ENCODE results near the gene NAV2. TPM values are rescaled to one million over a fixed set of nuclear protein-coding genes. Genes with fewer than 3 reads are reported as not detected.

The NAV2 gene
- polyA plus RNA-seq, 3 donors, result not detected

- H3K9me3 Mint-ChIP-seq, result peaks cover 0 to 1% (median 0%) of the 10 kb centered on the region in 7 donors
- no peaks in the 10 kb centered on the region for H3K4me1 Mint-ChIP-seq
- Histone ChIP-seq H3K27me3 (ENCODE audit: control insufficient read depth in 2 of 2, insufficient read depth in 2 of 2, low read length in 2 of 2) (peaks cover 11 to 12% of the 10 kb centered on the region in 2 donors), H4K20me1 (ENCODE audit: insufficient read depth, low read length) (no peaks in the 10 kb centered on the region), H3K79me2 (ENCODE audit: insufficient read depth, low read length) (no peaks in the 10 kb centered on the region), H3K27ac (ENCODE audit: low read depth in 1 of 2, low read length in 2 of 2) (no peak overlapping the region), H3K4me3 (replicated peaks in 1 of 3; ENCODE audit: low read depth in 2 of 3, low read length in 3 of 3) (no peak overlapping the region), H3K9ac (ENCODE audit: insufficient read depth, low read length, poor library complexity, severe bottlenecking) (no peak overlapping the region), H3K36me3 (replicated peaks in 1 of 2; ENCODE audit: control insufficient read depth in 1 of 2, insufficient read depth in 2 of 2, low read length in 2 of 2) (no peaks in the 10 kb centered on the region), H3K4me2 (replicated peaks; ENCODE audit: extremely low read depth, low read length, poor library complexity, severe bottlenecking) (no peak overlapping the region), H3K4me1 (ENCODE audit: control insufficient read depth in 1 of 2, insufficient read depth in 2 of 2, low read length in 2 of 2) (no peaks in the 10 kb centered on the region), H3K9me3 (replicated peaks in 1 of 2; ENCODE audit: control insufficient read depth in 1 of 2, insufficient read depth in 1 of 2, low read length in 2 of 2) (no peaks in the 10 kb centered on the region), H2AFZ (ENCODE audit: insufficient read depth, low read depth, low read length, poor library complexity, severe bottlenecking) (no peak overlapping the region)
- no peaks in the 10 kb centered on the region for H3K36me3 Mint-ChIP-seq
- H3K4me3 Mint-ChIP-seq, result no peak overlapping the region
- no peak overlapping the region for H3K27ac Mint-ChIP-seq
- TF ChIP-seq CTCF (IDR thresholded peaks at IDR 0.05), result no peak
- peaks cover 15 to 32% (median 16%) of the 10 kb centered on the region in 3 donors for H3K27me3 Mint-ChIP-seq (ENCODE audit: low read depth in 3 of 3)
- 57% methylated on average over 1 of the region's 2 CpGs for WGBS (ENCODE audit: insufficient coverage)
- DNase-seq, result no peak
- intact Hi-C loops (cut with micrococcal nuclease), result no loop called here
Observed at GRCh38 chr11:19770277-19770676, 57.6 kb downstream of the NAV2 start.

- H3K9ac ChIP-seq (ENCODE audit: insufficient read depth, low read length, poor library complexity, severe bottlenecking), result no peak overlapping the region
- no peak for DNase-seq
- TF ChIP-seq CTCF (IDR thresholded peaks at IDR 0.05), result no peak
- no peak overlapping the region for H2AFZ ChIP-seq (ENCODE audit: insufficient read depth, low read depth, low read length, poor library complexity, severe bottlenecking)
- no peaks in the 10 kb centered on the region for H3K36me3 Mint-ChIP-seq
- H3K27me3 ChIP-seq (ENCODE audit: control insufficient read depth in 2 of 2, insufficient read depth in 2 of 2, low read length in 2 of 2), result peaks cover 20 to 23% of the 10 kb centered on the region in 2 donors
- H3K4me1 Mint-ChIP-seq, result no peaks in the 10 kb centered on the region
- H3K4me2 ChIP-seq (replicated peaks; ENCODE audit: extremely low read depth, low read length, poor library complexity, severe bottlenecking), result no peak overlapping the region
- intact Hi-C loops (cut with micrococcal nuclease), result no loop called here
- no peaks in the 10 kb centered on the region for H4K20me1 ChIP-seq (ENCODE audit: insufficient read depth, low read length)
- H3K4me1 ChIP-seq (ENCODE audit: control insufficient read depth in 1 of 2, insufficient read depth in 2 of 2, low read length in 2 of 2), result no peaks in the 10 kb centered on the region
- H3K4me3 Mint-ChIP-seq, result no peak overlapping the region
- H3K4me3 ChIP-seq (replicated peaks in 1 of 3; ENCODE audit: low read depth in 2 of 3, low read length in 3 of 3), result no peak overlapping the region
- no CpG with 5 or more reads among the region's 4 CpGs for WGBS (ENCODE audit: insufficient coverage)
- no peaks in the 10 kb centered on the region for H3K79me2 ChIP-seq (ENCODE audit: insufficient read depth, low read length)
- no peak overlapping the region for H3K27ac Mint-ChIP-seq
- peaks cover 22 to 37% (median 24%) of the 10 kb centered on the region in 3 donors for H3K27me3 Mint-ChIP-seq (ENCODE audit: low read depth in 3 of 3)
- H3K9me3 ChIP-seq (replicated peaks in 1 of 2; ENCODE audit: control insufficient read depth in 1 of 2, insufficient read depth in 1 of 2, low read length in 2 of 2), result peaks cover 0 to 5% of the 10 kb centered on the region in 2 donors
- H3K36me3 ChIP-seq (replicated peaks in 1 of 2; ENCODE audit: control insufficient read depth in 1 of 2, insufficient read depth in 2 of 2, low read length in 2 of 2), result no peaks in the 10 kb centered on the region
- peaks cover 0 to 6% (median 3%) of the 10 kb centered on the region in 7 donors for H3K9me3 Mint-ChIP-seq
- H3K27ac ChIP-seq (ENCODE audit: low read depth in 1 of 2, low read length in 2 of 2), result no peak overlapping the region
Observed at GRCh38 chr11:19771463-19771862, 58.8 kb downstream of the NAV2 start.

Data from CD14-positive monocyte (primary cell).